CD4-positive, alpha-beta memory T cell (primary cell): ENCODE results near the gene FOXF2. TPM values are rescaled to one million over a fixed set of nuclear protein-coding genes. Genes with fewer than 3 reads are reported as not detected.

Experiments used
- CTCF ChIA-PET: fragments of 350-600 bp; sonication (Branson Sonifier 250); formaldehyde crosslinking; loops from one replicate; lab custom pipeline; 2021; ENCODE audit warnings: inconsistent platforms; ENCODE audit not compliant: partially characterized antibody; lab: Charles Lee
- POLR2A ChIA-PET: fragments of 350-600 bp; sonication (Branson Sonifier 250); formaldehyde crosslinking; loops from one replicate; lab custom pipeline; 2021; ENCODE audit not compliant: partially characterized antibody; lab: Charles Lee
- DNase-seq, 5 donors: peaks; one replicate each; pipeline versions ENCODE4 v3.0.0 to v3.0.0-alpha.2; 2020 to 2022; ENCODE audit warnings: mixed read lengths in 1 of 5
- H3K27ac ChIP-seq: one replicate; pipeline ENCODE4 v1.7.0; 2013; ENCODE audit warnings: low read depth, low read length
- H3K27me3 ChIP-seq: 2 replicates; pipeline ENCODE4 v1.7.0; 2013; ENCODE audit warnings: mild to moderate bottlenecking, low read length, moderate library complexity; ENCODE audit not compliant: insufficient read depth
- H3K36me3 ChIP-seq: 2 replicates; pipeline ENCODE4 v1.7.0; 2013; ENCODE audit warnings: mild to moderate bottlenecking, low read length, moderate library complexity; ENCODE audit not compliant: insufficient read depth
- H3K4me1 ChIP-seq: 2 replicates; pipeline ENCODE4 v1.7.0; 2013; ENCODE audit warnings: mild to moderate bottlenecking, low read length, moderate library complexity; ENCODE audit not compliant: insufficient read depth
- H3K4me3 ChIP-seq, 2 donors: one replicate each; pipeline ENCODE4 v1.7.0; 2013; ENCODE audit warnings: low read length in 2 of 2, mild to moderate bottlenecking in 1 of 2
- H3K9me3 ChIP-seq, 2 donors: one replicate each; pipeline ENCODE4 v1.7.0; 2013; ENCODE audit warnings: low read length in 2 of 2, control low read depth in 1 of 2; ENCODE audit not compliant: control insufficient read depth in 1 of 2
- H3K27ac Mint-ChIP-seq, 7 donors: one replicate each; pipeline ENCODE4 v1.8.0; 2020 to 2021; ENCODE audit warnings: mixed read lengths in 7 of 7, mild to moderate bottlenecking in 6 of 7, inconsistent platforms in 3 of 7, moderate library complexity in 3 of 7
- H3K27me3 Mint-ChIP-seq, 2 donors: one replicate each; pipeline ENCODE4 v1.8.0; 2020 to 2021; ENCODE audit warnings: mixed read lengths in 2 of 2
- H3K36me3 Mint-ChIP-seq, 2 donors: one replicate each; pipeline ENCODE4 v1.8.0; 2020 to 2021; ENCODE audit warnings: mixed read lengths in 2 of 2, inconsistent platforms in 1 of 2, mild to moderate bottlenecking in 1 of 2
- H3K4me1 Mint-ChIP-seq, 4 donors: one replicate each; pipeline ENCODE4 v1.8.0; 2020 to 2021; ENCODE audit warnings: mixed read lengths in 4 of 4, mild to moderate bottlenecking in 1 of 4
- H3K4me3 Mint-ChIP-seq, 8 donors: one replicate each; pipeline ENCODE4 v1.8.0; 2020 to 2021; ENCODE audit warnings: mixed read lengths in 8 of 8, mild to moderate bottlenecking in 7 of 8, moderate library complexity in 6 of 8, inconsistent platforms in 3 of 8
- H3K9me3 Mint-ChIP-seq, 8 donors: one replicate each; pipeline ENCODE4 v1.8.0; 2020 to 2021; ENCODE audit warnings: mixed read lengths in 8 of 8, mild to moderate bottlenecking in 5 of 8, inconsistent platforms in 3 of 8, moderate library complexity in 1 of 8
- intact Hi-C: fragments of 100-400 bp; cut with micrococcal nuclease; formaldehyde crosslinking; loops from one replicate; pipeline ENCODE4 v1.15.1; 2023
- polyA plus RNA-seq, 2 donors: library from polyadenylated mRNA; unstranded; fragments of 300-500 nt; fragmentation: Illumina TruSeq; gene quantifications; one replicate each; pipeline ENCODE4 v1.2.3, GENCODE V29; 2021
- total RNA-seq, 2 experiments: library from RNA; stranded (reverse); gene quantifications; one replicate each; pipeline ENCODE4 v1.2.3, GENCODE V29; 2021

FOXF2 gene
- total and polyA plus RNA-seq, 4 experiments from 2014 or later = not detected

DNA sequence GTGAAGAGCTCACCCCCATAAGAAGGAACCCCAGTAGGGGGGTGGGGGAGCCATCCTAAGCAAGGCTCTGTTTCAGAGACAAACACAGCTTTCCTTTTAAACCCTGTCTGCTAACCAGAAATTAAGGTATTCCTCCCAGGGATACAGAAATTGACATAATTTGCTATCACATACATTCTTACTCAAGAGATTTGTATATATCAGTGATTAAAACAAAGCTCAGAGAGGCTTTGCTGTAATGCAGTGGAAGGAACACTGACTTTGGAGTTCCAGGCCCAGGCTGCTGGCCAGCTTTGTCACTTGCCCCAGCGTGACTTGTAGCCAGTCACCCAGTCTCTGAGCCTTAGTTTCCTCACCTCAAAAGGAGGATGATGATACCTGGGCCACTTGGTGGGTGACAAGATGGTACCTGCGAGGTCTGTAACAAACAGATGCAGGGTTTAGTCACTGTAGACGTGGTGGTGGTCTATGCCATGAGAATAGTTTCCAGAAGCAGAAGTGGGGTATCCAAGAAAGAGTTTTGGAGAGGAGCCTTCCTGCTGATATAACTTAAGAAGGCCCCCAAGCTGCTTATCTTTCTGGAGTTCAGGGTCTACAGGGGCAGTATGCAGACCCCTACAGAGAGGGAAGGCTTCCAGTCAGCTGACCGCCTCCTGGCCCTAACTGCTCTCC lies 3.2 kb upstream of the FOXF2 start:
- CTCF ChIA-PET = interaction anchor here (3.3 kb wide), 1 partner anchor 10 kb away, joined by 20 read pairs; no protein-coding TSS in a partner anchor
- Mint-ChIP-seq H3K9me3 (no peaks in the 10 kb centered on the region), H3K4me1 (peaks cover 14 to 34% (median 21%) of the 10 kb centered on the region in 4 donors), H3K4me3 (peak overlapping the region in 2 of 8 donors; percentile 3 to 40), H3K27me3 (peaks cover 41 to 42% of the 10 kb centered on the region in 2 donors), H3K27ac (no peak overlapping the region), H3K36me3 (no peaks in the 10 kb centered on the region)
- H3K27ac ChIP-seq = no peak overlapping the region
- no peaks in the 10 kb centered on the region for H3K9me3 ChIP-seq
- no peak overlapping the region for H3K4me3 ChIP-seq
- peaks cover 39% of the 10 kb centered on the region for H3K27me3 ChIP-seq
- H3K4me1 ChIP-seq = peaks cover 18% of the 10 kb centered on the region
- DNase-seq = no peak
- POLR2A ChIA-PET = no interaction called here
- H3K36me3 ChIP-seq = no peaks in the 10 kb centered on the region
- intact Hi-C loops = no loop called here

DNA sequence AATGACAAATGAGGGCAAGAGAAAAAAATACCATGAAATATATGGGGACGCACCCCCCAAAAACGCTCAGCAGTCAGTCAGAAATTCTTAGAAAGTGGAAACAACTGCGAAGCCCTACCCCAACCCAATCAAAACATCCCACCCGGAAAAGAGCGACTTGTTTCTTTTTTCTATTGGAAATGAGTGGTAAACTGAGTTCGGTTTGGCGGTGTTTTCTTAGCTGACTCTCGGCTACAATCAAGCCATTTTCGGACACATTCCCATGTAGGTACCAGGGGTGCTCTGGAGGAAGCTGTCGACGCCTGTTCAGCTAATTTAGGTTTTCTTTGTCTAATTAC lies 1.9 kb upstream of the FOXF2 start:
- peaks cover 46% of the 10 kb centered on the region for H3K27me3 ChIP-seq
- intact Hi-C loops = no loop called here

DNA sequence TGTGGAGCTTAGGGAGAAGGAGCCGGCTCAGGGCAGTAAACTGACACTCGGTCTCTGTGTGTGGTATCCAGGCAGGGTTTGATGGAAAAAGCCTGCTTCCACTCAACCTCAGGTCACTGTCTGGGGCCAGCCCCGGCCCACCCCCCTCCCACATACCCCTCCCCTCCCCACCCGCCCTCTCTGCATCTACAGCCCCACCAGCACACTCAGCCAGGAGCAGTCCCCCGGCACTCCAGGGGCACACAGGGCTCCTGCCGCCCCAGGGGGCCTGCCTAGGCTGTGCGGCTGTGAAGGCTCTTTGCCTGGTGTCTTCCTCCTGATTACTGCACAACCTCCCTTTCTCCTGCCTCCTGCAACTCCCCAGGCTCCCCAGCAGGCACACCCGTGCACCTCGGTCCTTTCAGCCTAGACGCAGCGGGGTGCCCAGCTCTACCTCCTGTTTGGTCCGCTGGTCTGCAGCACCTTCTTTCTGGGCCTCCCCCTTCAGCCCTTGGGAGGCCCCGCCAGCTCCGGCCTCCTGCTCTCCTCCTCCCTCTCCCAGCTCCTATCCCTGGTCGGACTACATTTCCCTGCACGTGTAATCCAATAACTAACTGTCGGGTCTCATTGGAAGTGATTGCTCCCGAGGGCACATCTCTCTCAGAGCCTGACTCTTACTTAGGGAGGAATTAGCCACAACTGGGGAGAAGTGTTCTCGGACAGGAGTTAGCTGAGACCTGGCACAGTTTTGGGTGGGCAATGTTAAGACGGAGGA lies 1.3 kb upstream of the FOXF2 start:
- intact Hi-C loops = no loop called here

More for the DNA sequence above, 1.9 kb upstream of the FOXF2 start:
- no peak overlapping the region for H3K27ac ChIP-seq
- Mint-ChIP-seq H3K36me3 (no peaks in the 10 kb centered on the region), H3K9me3 (no peaks in the 10 kb centered on the region), H3K27me3 (peaks cover 50 to 51% of the 10 kb centered on the region in 2 donors), H3K4me3 (peak overlapping the region in 5 of 8 donors; percentile 4 to 52 (median 30)), H3K4me1 (peaks cover 11 to 40% (median 24%) of the 10 kb centered on the region in 4 donors), H3K27ac (no peak overlapping the region)
- no peaks in the 10 kb centered on the region for H3K36me3 ChIP-seq
- POLR2A ChIA-PET = no interaction called here
- CTCF ChIA-PET = interaction anchor here (0.9 to 3.3 kb wide), 4 partner anchors 9 to 665 kb away, joined by 3 to 20 read pairs (median 4); no protein-coding TSS in a partner anchor
- peaks cover 10% of the 10 kb centered on the region for H3K4me1 ChIP-seq
- H3K4me3 ChIP-seq = no peak overlapping the region
- no peaks in the 10 kb centered on the region for H3K9me3 ChIP-seq
- DNase-seq = no peak

DNA sequence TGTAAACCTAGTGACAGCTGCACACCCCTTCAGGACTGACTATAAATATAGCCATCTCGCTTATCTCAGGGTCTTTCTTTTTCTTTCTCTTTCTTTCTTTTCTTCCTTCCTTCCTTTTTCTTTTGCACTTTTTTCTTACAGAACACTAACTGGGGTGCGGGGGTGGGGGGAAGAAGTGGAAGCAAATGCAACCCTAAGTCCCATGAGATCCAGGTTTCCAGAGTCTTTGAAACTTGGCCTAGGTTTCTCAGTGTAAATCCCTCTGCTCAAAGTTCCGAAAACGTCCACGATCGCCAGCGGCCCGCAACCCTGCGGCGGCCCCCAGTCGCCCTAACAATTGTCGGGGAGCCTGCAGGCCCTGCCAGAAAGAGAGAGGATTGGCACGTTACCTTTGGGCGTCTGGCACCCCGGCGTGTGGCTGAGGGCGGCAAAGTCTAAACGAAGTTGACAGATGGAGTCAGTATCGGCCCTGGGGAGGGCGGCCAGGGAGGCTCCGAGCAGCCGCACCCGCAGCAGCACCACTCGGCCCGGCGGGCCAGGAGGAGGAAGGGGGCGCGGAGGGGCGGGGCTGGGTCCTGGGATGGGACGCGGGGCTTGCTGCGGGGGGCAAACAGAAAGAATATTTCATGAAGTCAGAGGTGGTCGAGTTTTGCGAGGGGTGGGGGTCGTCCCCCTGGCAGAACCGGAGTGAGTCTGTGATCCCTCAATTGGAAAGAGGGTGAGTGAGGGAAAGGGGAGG lies 577 bp upstream of the FOXF2 start:
- no peak overlapping the region for H3K27ac ChIP-seq
- no peak overlapping the region for H3K4me3 ChIP-seq
- intact Hi-C loops = no loop called here
- DNase-seq = no peak
- H3K36me3 ChIP-seq = no peaks in the 10 kb centered on the region
- Mint-ChIP-seq H3K4me1 (peaks cover 11 to 40% (median 24%) of the 10 kb centered on the region in 4 donors), H3K4me3 (peak overlapping the region; percentile 59 to 87 (median 75)), H3K27me3 (peaks cover 50 to 55% of the 10 kb centered on the region in 2 donors), H3K27ac (no peak overlapping the region), H3K36me3 (no peaks in the 10 kb centered on the region), H3K9me3 (no peaks in the 10 kb centered on the region)
- peaks cover 47% of the 10 kb centered on the region for H3K27me3 ChIP-seq
- CTCF ChIA-PET = interaction anchor here (1.4 to 3.3 kb wide), 2 partner anchors 8 to 667 kb away, joined by 4 to 20 read pairs; no protein-coding TSS in a partner anchor
- no peaks in the 10 kb centered on the region for H3K9me3 ChIP-seq
- peaks cover 10% of the 10 kb centered on the region for H3K4me1 ChIP-seq
- POLR2A ChIA-PET = no interaction called here

More for the DNA sequence above, 1.3 kb upstream of the FOXF2 start:
- Mint-ChIP-seq H3K36me3 (no peaks in the 10 kb centered on the region), H3K4me3 (peak overlapping the region in 6 of 8 donors; percentile 4 to 87 (median 62)), H3K4me1 (peaks cover 11 to 40% (median 24%) of the 10 kb centered on the region in 4 donors), H3K9me3 (no peaks in the 10 kb centered on the region), H3K27me3 (peaks cover 50 to 52% of the 10 kb centered on the region in 2 donors), H3K27ac (no peak overlapping the region)
- ChIA-PET CTCF (interaction anchor here (0.9 to 3.3 kb wide), 4 partner anchors 8 to 666 kb away, joined by 3 to 20 read pairs (median 4); no protein-coding TSS in a partner anchor), POLR2A (no interaction called here)
- Histone ChIP-seq H3K4me1 (peaks cover 10% of the 10 kb centered on the region), H3K4me3 (no peak overlapping the region), H3K36me3 (no peaks in the 10 kb centered on the region), H3K9me3 (no peaks in the 10 kb centered on the region), H3K27me3 (peaks cover 43% of the 10 kb centered on the region), H3K27ac (no peak overlapping the region)
- no peak for DNase-seq

DNA sequence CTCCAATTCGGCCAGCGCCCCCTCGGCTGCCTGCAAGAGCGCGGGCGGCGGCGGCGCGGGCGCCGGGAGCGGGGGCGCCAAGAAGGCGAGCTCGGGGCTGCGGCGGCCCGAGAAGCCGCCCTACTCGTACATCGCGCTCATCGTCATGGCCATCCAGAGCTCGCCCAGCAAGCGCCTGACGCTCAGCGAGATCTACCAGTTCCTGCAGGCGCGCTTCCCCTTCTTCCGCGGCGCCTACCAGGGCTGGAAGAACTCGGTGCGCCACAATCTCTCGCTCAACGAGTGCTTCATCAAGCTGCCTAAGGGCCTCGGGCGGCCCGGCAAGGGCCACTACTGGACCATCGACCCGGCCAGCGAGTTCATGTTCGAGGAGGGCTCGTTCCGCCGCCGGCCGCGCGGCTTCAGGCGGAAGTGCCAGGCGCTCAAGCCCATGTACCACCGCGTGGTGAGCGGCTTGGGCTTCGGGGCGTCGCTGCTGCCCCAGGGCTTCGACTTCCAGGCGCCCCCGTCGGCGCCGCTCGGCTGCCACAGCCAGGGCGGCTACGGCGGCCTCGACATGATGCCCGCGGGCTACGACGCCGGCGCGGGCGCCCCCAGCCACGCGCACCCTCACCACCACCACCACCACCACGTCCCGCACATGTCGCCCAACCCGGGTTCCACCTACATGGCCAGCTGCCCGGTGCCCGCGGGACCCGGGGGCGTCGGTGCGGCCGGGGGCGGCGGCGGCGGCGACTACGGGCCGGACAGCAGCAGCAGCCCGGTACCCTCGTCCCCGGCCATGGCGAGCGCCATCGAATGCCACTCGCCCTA lies 963 bp downstream of the FOXF2 start:
- H3K4me3 ChIP-seq = no peak overlapping the region
- ChIA-PET CTCF (no interaction called here), POLR2A (no interaction called here)
- intact Hi-C loops = no loop called here
- H3K27ac ChIP-seq = no peak overlapping the region
- H3K27me3 ChIP-seq = peaks cover 44% of the 10 kb centered on the region
- Mint-ChIP-seq H3K9me3 (no peaks in the 10 kb centered on the region), H3K27ac (no peak overlapping the region), H3K4me1 (peaks cover 9 to 43% (median 26%) of the 10 kb centered on the region in 4 donors), H3K36me3 (no peaks in the 10 kb centered on the region), H3K27me3 (peaks cover 60 to 61% of the 10 kb centered on the region in 2 donors), H3K4me3 (peak overlapping the region in 7 of 8 donors; percentile 50 to 85 (median 76))
- no peak for DNase-seq
- H3K36me3 ChIP-seq = no peaks in the 10 kb centered on the region
- no peaks in the 10 kb centered on the region for H3K9me3 ChIP-seq
- H3K4me1 ChIP-seq = peaks cover 10% of the 10 kb centered on the region

DNA sequence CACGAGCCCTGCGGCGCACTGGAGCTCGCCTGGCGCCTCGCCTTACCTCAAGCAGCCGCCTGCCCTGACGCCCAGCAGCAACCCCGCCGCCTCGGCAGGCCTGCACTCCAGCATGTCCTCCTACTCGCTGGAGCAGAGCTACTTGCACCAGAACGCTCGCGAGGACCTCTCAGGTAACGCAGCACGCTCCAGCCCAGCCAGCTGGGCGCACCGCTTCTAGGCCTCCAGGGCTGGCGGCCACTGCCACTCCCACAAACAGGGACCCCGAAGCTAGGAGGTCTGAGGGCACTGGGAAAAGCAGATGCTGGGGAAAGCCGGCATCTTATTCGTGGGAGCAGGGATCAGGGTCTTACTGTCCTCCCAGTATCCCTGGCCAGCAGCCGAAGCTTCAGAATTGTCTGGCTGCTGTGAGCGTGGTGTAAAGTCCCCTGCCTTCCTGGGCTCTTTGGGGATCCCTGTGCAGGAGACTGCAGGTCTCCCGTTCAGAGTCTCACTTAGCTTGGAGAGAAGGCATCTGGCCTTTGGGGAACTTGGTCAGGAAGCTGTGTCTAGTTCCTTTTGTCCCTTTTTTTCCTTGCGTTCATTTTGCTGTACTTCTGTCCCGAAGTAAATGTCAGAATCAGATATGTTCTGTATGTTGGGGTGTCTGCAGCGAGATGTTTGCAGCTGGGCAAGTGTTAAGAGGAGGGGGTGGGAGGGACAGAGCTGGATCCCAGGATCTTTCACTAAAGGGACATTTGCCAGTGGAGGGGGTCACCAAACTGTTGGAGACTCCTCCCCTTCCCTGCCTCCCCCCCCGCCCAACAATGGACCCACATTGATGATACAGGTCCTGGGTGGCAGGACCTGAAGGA lies 1.8 kb downstream of the FOXF2 start:
- H3K27me3 ChIP-seq = peaks cover 49% of the 10 kb centered on the region
- no peak for DNase-seq
- H3K4me1 ChIP-seq = peaks cover 10% of the 10 kb centered on the region
- Mint-ChIP-seq H3K4me3 (peak overlapping the region in 6 of 8 donors; percentile 12 to 67 (median 50)), H3K36me3 (no peaks in the 10 kb centered on the region), H3K27ac (peak overlapping the region in 1 of 7 donors; percentile 19), H3K27me3 (peaks cover 58 to 61% of the 10 kb centered on the region in 2 donors), H3K4me1 (peaks cover 7 to 35% (median 22%) of the 10 kb centered on the region in 4 donors), H3K9me3 (no peaks in the 10 kb centered on the region)
- POLR2A ChIA-PET = no interaction called here
- H3K9me3 ChIP-seq = no peaks in the 10 kb centered on the region
- no peak overlapping the region for H3K4me3 ChIP-seq
- CTCF ChIA-PET = no interaction called here
- H3K36me3 ChIP-seq = no peaks in the 10 kb centered on the region
- intact Hi-C loops = no loop called here
- no peak overlapping the region for H3K27ac ChIP-seq
